Suprapubic skin (tissue), 3 donors: ENCODE results near the gene USP6.

Experiments
- CTCF ChIP-seq, 2 donors: fragments of 200-600 bp in 1 of 2; fragments of 450-650 bp in 1 of 2; sonication (generic) in 1 of 2; IDR thresholded peaks; one replicate each; pipeline ENCODE4 v1.5.1; 2016 to 2019; ENCODE audit warnings: antibody characterized with exemption in 2 of 2, mild to moderate bottlenecking in 1 of 2, moderate library complexity in 1 of 2
- POLR2AphosphoS5 ChIP-seq, 3 donors: sonication (generic); formaldehyde crosslinking; IDR thresholded peaks; one replicate each; pipeline ENCODE4 v1.6.1; 2017; ENCODE audit warnings: antibody characterized with exemption in 3 of 3

GRCh38 chr17:5201011-5201410 lies 85.2 kb downstream of the USP6 start:
- no peak for TF ChIP-seq CTCF (IDR thresholded peaks at IDR 0.05)
- no peak for TF ChIP-seq POLR2AphosphoS5 (IDR thresholded peaks at IDR 0.05)
